Cardiac fibroblast (primary cell): ENCODE measurements around the gene GAS2L1.

Experiments
- DNase-seq, 2 donors: peaks; one replicate each; pipeline versions ENCODE4 v3.0.0 to v3.0.0-alpha.2; 2010; ENCODE audit warnings: low read depth in 2 of 2
- H3K4me3 ChIP-seq, 2 donors: replicated peaks in 1 of 2; 1 replicate in 1 of 2; 2 replicates in 1 of 2; pipeline ENCODE4 v1.5.1; 2011; ENCODE audit warnings: low read depth in 2 of 2, low read length in 2 of 2, mild to moderate bottlenecking in 2 of 2, moderate library complexity in 1 of 2
- TF ChIP-seq, protein P1 (sequence below): IDR thresholded peaks from one replicate; pipeline ENCODE4 v1.5.1; 2011; ENCODE audit warnings: low read depth, mild to moderate bottlenecking, low read length, inconsistent platforms

GAS2L1 gene

DNA sequence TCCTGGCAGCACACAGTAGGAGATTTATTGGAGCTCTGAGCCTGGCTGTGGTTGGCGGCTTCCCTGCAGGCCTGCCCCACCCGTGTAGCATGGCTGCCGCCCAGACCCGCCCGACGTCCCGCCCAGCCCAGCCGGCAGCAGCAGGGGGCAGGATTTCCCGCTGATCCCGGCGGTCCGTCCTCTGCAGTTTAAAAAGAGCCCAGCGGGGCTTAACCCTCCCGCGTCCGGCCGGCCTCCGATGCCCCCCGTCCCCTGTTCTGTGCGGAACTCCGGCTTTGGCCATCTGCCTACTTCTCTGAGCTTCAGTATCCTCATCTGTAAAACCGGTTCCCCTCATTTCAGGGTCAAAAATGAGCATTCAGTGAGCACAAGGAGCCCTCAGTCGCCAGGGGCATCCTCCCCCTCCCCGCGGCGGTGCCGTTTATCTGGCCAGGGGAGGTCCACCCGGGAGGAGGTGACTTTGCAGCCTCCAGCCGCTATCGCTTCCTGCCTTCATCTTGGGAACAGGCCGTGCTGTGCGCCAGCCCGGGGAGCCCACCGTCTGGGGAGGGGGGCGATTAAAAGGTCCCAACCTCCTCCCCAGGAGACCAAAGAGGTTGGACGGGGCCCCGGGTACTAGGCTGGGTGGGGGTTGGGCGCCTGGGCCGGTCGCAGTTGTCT, at the start of gene GAS2L1:
GAS2L1 (plus strand) TSS at position 476 of the 660 bp plus-strand sequence. CDS start 1,456 bp downstream, outside the sequence.
- TF ChIP-seq, protein P1, sequence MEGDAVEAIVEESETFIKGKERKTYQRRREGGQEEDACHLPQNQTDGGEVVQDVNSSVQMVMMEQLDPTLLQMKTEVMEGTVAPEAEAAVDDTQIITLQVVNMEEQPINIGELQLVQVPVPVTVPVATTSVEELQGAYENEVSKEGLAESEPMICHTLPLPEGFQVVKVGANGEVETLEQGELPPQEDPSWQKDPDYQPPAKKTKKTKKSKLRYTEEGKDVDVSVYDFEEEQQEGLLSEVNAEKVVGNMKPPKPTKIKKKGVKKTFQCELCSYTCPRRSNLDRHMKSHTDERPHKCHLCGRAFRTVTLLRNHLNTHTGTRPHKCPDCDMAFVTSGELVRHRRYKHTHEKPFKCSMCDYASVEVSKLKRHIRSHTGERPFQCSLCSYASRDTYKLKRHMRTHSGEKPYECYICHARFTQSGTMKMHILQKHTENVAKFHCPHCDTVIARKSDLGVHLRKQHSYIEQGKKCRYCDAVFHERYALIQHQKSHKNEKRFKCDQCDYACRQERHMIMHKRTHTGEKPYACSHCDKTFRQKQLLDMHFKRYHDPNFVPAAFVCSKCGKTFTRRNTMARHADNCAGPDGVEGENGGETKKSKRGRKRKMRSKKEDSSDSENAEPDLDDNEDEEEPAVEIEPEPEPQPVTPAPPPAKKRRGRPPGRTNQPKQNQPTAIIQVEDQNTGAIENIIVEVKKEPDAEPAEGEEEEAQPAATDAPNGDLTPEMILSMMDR, result peak; percentile 68
- DNase-seq, result peak; percentile 80 to 87
- peak within 1 kb of the TSS; percentile 68 to 77 for H3K4me3 ChIP-seq

GRCh38 chr22:29257751-29258181, 48.7 kb upstream of the GAS2L1 start:
- no peak for DNase-seq
- H3K4me3 ChIP-seq, result no peak overlapping the region
- TF ChIP-seq, protein P1, result no peak

DNA sequence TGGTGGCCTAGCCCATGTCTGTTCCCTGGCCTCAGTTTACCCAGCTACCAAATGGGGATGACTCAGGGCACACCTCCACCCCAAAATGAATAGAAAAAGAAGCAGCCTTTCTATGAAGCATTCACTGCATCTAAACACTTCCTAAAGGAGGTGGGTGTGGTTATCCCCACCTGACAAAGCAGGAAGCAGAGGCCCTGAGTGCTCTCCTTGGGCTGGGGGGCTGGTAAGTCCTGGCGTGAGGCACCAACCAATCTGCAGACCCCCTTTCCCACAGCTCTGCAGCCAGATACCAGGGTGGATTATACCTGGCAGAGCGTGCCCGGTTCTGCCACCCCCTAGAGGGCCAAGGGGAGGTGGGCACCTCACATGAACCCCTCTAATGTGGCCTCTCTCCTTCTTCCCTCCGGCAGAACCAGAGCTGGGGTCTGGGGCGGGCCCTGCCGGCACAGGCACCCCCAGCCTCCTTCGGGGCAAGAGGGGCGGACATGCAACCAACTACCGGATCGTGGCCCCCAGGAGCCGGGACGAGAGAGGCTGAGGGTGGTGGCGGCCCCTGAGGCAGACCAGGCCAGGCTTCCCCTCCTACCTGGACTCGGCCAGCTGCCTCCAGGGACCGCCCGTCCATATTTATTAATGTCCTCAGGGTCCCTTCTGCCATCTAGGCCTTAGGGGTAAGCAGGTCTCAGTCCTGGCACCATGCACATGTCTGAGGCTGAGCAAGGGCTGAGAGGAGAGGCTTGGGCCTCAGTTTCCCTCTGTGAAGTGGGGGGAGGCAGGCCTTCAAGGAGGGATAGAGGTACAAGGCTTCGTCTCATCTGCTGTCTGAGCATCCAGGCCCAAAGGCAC, 47.8 kb upstream of the GAS2L1 start:
- no peak overlapping the region for H3K4me3 ChIP-seq
- no peak for DNase-seq
- TF ChIP-seq, protein P1, result no peak

DNA sequence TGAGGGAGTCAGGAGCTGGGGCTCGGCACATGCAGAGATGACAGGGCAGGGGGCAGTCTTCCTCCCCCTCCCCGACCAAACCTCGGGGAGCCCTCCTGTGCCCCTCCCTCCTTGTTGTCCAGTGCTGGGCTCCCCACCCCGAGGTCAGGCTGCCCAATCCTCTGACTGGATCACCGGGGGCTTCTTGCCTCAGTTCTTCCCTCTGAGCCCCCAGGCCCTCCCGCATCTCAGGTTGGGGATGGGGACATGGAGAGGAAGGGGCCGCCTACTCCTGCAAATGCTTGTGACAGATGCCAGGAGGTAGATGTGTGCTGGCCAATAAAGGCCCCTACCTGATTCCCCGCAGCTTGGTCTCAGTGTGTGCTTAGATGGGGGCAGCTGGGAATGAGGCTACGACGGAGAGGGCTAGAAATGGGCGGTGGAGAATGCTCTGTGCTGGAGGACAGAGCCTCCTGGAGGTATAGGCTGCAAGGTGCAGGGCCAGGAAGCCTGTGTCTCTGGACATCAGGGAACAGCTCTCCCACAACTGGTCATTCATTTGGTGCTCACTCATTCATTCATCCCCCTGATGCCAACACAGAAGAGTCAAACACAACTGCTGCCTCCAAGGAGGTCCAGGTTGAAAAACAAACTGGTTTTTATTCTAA, 47.1 kb upstream of the GAS2L1 start:
- no peak overlapping the region for H3K4me3 ChIP-seq
- no peak for DNase-seq
- TF ChIP-seq, protein P1, result no peak

GRCh38 chr22:29260031-29260560, 46.4 kb upstream of the GAS2L1 start:
- TF ChIP-seq, protein P1, result no peak
- DNase-seq, result no peak
- H3K4me3 ChIP-seq, result no peak overlapping the region

DNA sequence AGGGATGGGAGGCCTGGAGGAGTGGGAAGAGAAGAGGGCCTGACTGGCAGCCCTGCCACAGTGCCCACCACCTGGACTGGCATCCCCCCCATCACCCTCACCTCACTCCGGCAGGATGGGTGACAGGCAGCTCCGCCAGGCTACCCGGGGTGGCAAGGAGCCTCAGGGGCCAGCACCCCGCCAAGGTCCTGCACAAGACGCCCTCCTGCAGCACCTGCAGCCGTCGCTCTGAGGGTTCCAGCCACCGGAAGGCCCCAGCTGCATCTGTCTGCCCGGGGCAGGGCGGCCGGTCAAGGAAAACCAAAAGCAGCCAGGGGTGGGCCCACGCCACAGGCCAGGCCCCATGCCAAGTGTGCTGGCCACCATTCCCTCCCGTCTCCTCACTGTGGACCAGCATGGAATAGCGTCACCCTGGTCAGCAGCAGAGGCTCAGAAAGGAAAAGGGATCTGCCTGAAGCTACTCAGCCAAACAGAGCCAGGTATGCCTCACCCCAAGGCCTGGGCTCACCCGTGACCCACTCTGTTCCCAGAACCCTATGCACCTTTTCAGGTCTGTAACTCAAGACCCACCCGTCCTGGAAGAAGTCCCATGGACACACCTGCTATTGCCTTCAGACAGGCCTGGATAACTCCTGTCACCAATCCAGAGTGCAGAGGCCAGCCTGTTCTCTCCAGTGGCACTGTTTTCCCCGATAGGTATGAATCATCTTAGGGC, 45.7 kb upstream of the GAS2L1 start:
- H3K4me3 ChIP-seq, result no peak overlapping the region
- DNase-seq, result peak in 1 of 2 donors; percentile 10
- TF ChIP-seq, protein P1, result no peak
